SK-N-SH (cell line): ENCODE data around the gene FAM9A. TPM values are rescaled to one million over a fixed set of nuclear protein-coding genes. Genes with fewer than 3 reads are reported as not detected.
"Not testable (repeated sequence)": the region's sequence is repeated elsewhere in the genome, so short reads cannot be mapped to it uniquely, and the experiment has no call there.

Experiments
- CTCF ChIA-PET: fragments of 300-600, 350-600 bp; formaldehyde crosslinking; extraction: SDS; loops from one replicate; lab custom pipeline; 2021; lab: Yijun Ruan, JAX
- POLR2A ChIA-PET: fragments of 350-600 bp; sonication (Branson Sonifier 250); formaldehyde crosslinking; extraction: SDS; loops from one replicate; lab custom pipeline; 2020; ENCODE audit warnings: antibody characterized with exemption, inconsistent platforms; lab: Yijun Ruan, JAX
- DNase-seq: peaks from one replicate; pipeline ENCODE4 v3.0.0; 2012
- H2AFZ ChIP-seq: fragments of 200-600 bp; sonication (generic); 2 replicates; pipeline ENCODE4 v1.8.1; 2016; ENCODE audit warnings: antibody characterized with exemption, mild to moderate bottlenecking, low read depth
- H3F3A ChIP-seq: fragments of 200-600 bp; sonication (generic); replicated peaks from 2 replicates; pipeline ENCODE3; 2016; ENCODE audit warnings: antibody characterized with exemption, mild to moderate bottlenecking; ENCODE audit not compliant: insufficient read depth
- H3K27ac ChIP-seq, 2 experiments: fragments of 200-500 bp in 1 of 2; fragments of 200-600 bp in 1 of 2; sonication (Bioruptor generic) in 1 of 2; sonication (generic), shearing (Covaris generic) in 1 of 2; 2 replicates each; pipeline versions ENCODE4 v1.5.1 to v1.6.1; 2014 to 2016; ENCODE audit warnings: low read depth in 2 of 2, inconsistent platforms in 1 of 2, low read length in 1 of 2, mild to moderate bottlenecking in 1 of 2, mixed read lengths in 1 of 2
- H3K27me3 ChIP-seq: fragments of 200-600 bp; sonication (generic), shearing (Covaris generic); 2 replicates; pipeline ENCODE4 v1.6.1; 2016; ENCODE audit warnings: mixed run types; ENCODE audit not compliant: insufficient read depth
- H3K36me3 ChIP-seq, 2 experiments: fragments of 200-500 bp in 1 of 2; fragments of 200-600 bp in 1 of 2; sonication (Bioruptor generic) in 1 of 2; sonication (generic) in 1 of 2; replicated peaks in 1 of 2; 2 replicates each; pipeline versions ENCODE3 to v1.5.1; 2014 to 2016; ENCODE audit warnings: low read length in 1 of 2, mild to moderate bottlenecking in 1 of 2; ENCODE audit not compliant: insufficient read depth in 2 of 2, control insufficient read depth in 1 of 2
- H3K4me1 ChIP-seq, 2 experiments: fragments of 200-500 bp in 1 of 2; fragments of 200-600 bp in 1 of 2; sonication (Bioruptor generic) in 1 of 2; sonication (generic), shearing (Covaris generic) in 1 of 2; 2 replicates each; pipeline versions ENCODE4 v1.5.1 to v1.6.1; 2014 to 2016; ENCODE audit warnings: low read depth in 1 of 2, low read length in 1 of 2, mixed run types in 1 of 2; ENCODE audit not compliant: insufficient read depth in 2 of 2, control insufficient read depth in 1 of 2
- H3K4me2 ChIP-seq: fragments of 200-600 bp; sonication (generic), shearing (Covaris generic); 2 replicates; pipeline ENCODE4 v1.6.1; 2017; ENCODE audit warnings: mixed run types
- H3K4me3 ChIP-seq, 2 experiments: fragments of 200-500 bp in 1 of 2; fragments of 200-600 bp in 1 of 2; sonication (Bioruptor generic) in 1 of 2; sonication (generic), shearing (Covaris generic) in 1 of 2; 2 replicates each; pipeline versions ENCODE4 v1.5.1 to v1.8.1; 2014 to 2016; ENCODE audit warnings: low read depth in 2 of 2, inconsistent platforms in 1 of 2, low read length in 1 of 2, mild to moderate bottlenecking in 1 of 2, mixed read lengths in 1 of 2, moderate library complexity in 1 of 2
- H3K79me2 ChIP-seq: fragments of 200-600 bp; sonication (generic); 2 replicates; pipeline ENCODE4 v1.8.1; 2017; ENCODE audit warnings: mild to moderate bottlenecking; ENCODE audit not compliant: insufficient read depth
- H3K9ac ChIP-seq: fragments of 200-600 bp; sonication (generic); 2 replicates; pipeline ENCODE4 v1.6.1; 2017; ENCODE audit warnings: mixed run types
- H3K9me2 ChIP-seq: fragments of 200-600 bp; sonication (generic); 2 replicates; pipeline ENCODE4 v1.6.1; 2017; ENCODE audit warnings: mixed run types
- H3K9me3 ChIP-seq: fragments of 200-600 bp; sonication (generic); 2 replicates; pipeline ENCODE4 v1.6.1; 2017; ENCODE audit warnings: mixed run types, mild to moderate bottlenecking, moderate library complexity
- H4K20me1 ChIP-seq: fragments of 200-600 bp; sonication (generic); 2 replicates; pipeline ENCODE4 v1.6.1; 2017; ENCODE audit warnings: mild to moderate bottlenecking, mixed run types; ENCODE audit not compliant: insufficient read depth
- CHD2 ChIP-seq: fragments of 150-350 bp; IDR thresholded peaks from 2 replicates; pipeline ENCODE4 v1.6.1; 2018; ENCODE audit warnings: low read length; ENCODE audit not compliant: partially characterized antibody
- CTCF ChIP-seq: fragments of 200-600 bp; sonication (generic); IDR thresholded peaks from 2 replicates; pipeline ENCODE4 v1.6.1; 2017; ENCODE audit warnings: antibody characterized with exemption, mild to moderate bottlenecking, moderate library complexity
- IRF3 ChIP-seq: fragments of 150-350 bp; IDR thresholded peaks from 2 replicates; pipeline ENCODE4 v1.6.1; 2016; ENCODE audit warnings: mild to moderate bottlenecking, low read depth, low read length
- MEF2A ChIP-seq: IDR thresholded peaks from 2 replicates; pipeline ENCODE4 v1.4.0; 2012; ENCODE audit warnings: low read depth, borderline replicate concordance
- MXI1 ChIP-seq: IDR thresholded peaks from 2 replicates; pipeline ENCODE4 v1.6.1; 2012; ENCODE audit warnings: mild to moderate bottlenecking, low read depth, low read length, improper control_type of control experiment
- NRF1 ChIP-seq: IDR thresholded peaks from 2 replicates; pipeline ENCODE4 v1.6.1; 2012; ENCODE audit warnings: low read depth, mild to moderate bottlenecking, low read length
- POLR2AphosphoS5 ChIP-seq: IDR thresholded peaks from 2 replicates; pipeline ENCODE4 v1.6.1; 2012; ENCODE audit warnings: low read depth, low read length
- RCOR1 ChIP-seq: fragments of 150-350 bp; IDR thresholded peaks from 2 replicates; pipeline ENCODE4 v1.6.1; 2017; ENCODE audit warnings: antibody characterized with exemption, low read length
- SIN3A ChIP-seq: IDR thresholded peaks from 2 replicates; pipeline ENCODE4 v1.6.1; 2012; ENCODE audit warnings: low read depth, mild to moderate bottlenecking, low read length, moderate library complexity, borderline replicate concordance
- USF2 ChIP-seq: fragments of 150-350 bp; IDR thresholded peaks from 2 replicates; pipeline ENCODE4 v1.6.1; 2017; ENCODE audit warnings: antibody characterized with exemption, low read length, low read depth, borderline replicate concordance
- YY1 ChIP-seq: IDR thresholded peaks from 2 replicates; pipeline ENCODE4 v1.4.0; 2012; ENCODE audit warnings: low read depth, mild to moderate bottlenecking
- ZBTB33 ChIP-seq: IDR thresholded peaks from 2 replicates; pipeline ENCODE4 v1.4.0; 2012; ENCODE audit warnings: low read depth, borderline replicate concordance
- WGBS: methylation state at CpG from one replicate; pipeline ENCODE4 v1.1.6; 2017; ENCODE audit warnings: low lambda C conversion rate; 5-methylcytosine and 5-hydroxymethylcytosine counted together
- polyA plus RNA-seq, 3 experiments: library from polyadenylated mRNA; depleted of rRNA; stranded (reverse); fragments of >200 nt; gene quantifications; 2 replicates each; pipeline ENCODE4 v1.2.3, GENCODE V29; 2012

The FAM9A gene
- polyA plus RNA-seq, 1 of the 3 experiments (the other 2 are of a cell fraction): not detected

- H3K9ac ChIP-seq, H3F3A ChIP-seq, H4K20me1 ChIP-seq, H3K4me1 ChIP-seq, H3K4me3 ChIP-seq, H2AFZ ChIP-seq, DNase-seq, CTCF ChIA-PET, H3K79me2 ChIP-seq, H3K36me3 ChIP-seq, H3K9me2 ChIP-seq, POLR2A ChIA-PET, H3K27me3 ChIP-seq, H3K4me2 ChIP-seq, H3K27ac ChIP-seq, H3K9me3 ChIP-seq: not testable (repeated sequence)
- 10% methylated on average over 6 of the region's 7 CpGs for WGBS
Observed at GRCh38 chrX:8757609-8758389, 43.4 kb downstream of the FAM9A start.

GRCh38 chrX:8755813-8756212, 45.4 kb downstream of the FAM9A start:
- Histone ChIP-seq H3K36me3 (no peaks in the 10 kb centered on the region), H3K4me3 (no peak overlapping the region), H3K9me3 (no peaks in the 10 kb centered on the region), H3K9me2 (no peaks in the 10 kb centered on the region), H2AFZ (no peak overlapping the region), H3K4me2 (no peak overlapping the region), H4K20me1 (no peaks in the 10 kb centered on the region), H3F3A (peaks cover 2% of the 10 kb centered on the region), H3K79me2 (no peaks in the 10 kb centered on the region), H3K27ac (no peak overlapping the region), H3K27me3 (no peaks in the 10 kb centered on the region), H3K9ac (no peak overlapping the region), H3K4me1 (no peaks in the 10 kb centered on the region)
- CTCF ChIA-PET: interaction anchor here (0.6 to 2.1 kb wide), 4 partner anchors 17 to 58 kb away, joined by 3 to 11 read pairs (median 3); no protein-coding TSS in a partner anchor
- POLR2A ChIA-PET: no interaction called here
- TF ChIP-seq NRF1: no peak
- TF ChIP-seq CHD2: no peak
- TF ChIP-seq MEF2A: no peak
- TF ChIP-seq USF2: no peak
- no peak for TF ChIP-seq IRF3
- TF ChIP-seq CTCF: no peak
- no peak for TF ChIP-seq ZBTB33
- no peak for TF ChIP-seq YY1
- no peak for TF ChIP-seq RCOR1
- no peak for TF ChIP-seq MXI1
- no peak for TF ChIP-seq POLR2AphosphoS5
- TF ChIP-seq SIN3A: no peak
- no peak for DNase-seq
